CD4-positive, alpha-beta T cell treated with Interferon alpha-2 for 1 hour (primary cell): ENCODE results near the gene ADISSP.
A peak's percentile ranks its signal among the peaks of the same experiment; 100 is the strongest.
"Not testable (repeated sequence)": the region's sequence is repeated elsewhere in the genome, so short reads cannot be mapped to it uniquely, and the experiment has no call there.

ENCODE experiments used
- DNase-seq, 2 donors: peaks; one replicate each; pipeline ENCODE4 v3.0.0-alpha.2; 2020 to 2022

ADISSP gene

DNA sequence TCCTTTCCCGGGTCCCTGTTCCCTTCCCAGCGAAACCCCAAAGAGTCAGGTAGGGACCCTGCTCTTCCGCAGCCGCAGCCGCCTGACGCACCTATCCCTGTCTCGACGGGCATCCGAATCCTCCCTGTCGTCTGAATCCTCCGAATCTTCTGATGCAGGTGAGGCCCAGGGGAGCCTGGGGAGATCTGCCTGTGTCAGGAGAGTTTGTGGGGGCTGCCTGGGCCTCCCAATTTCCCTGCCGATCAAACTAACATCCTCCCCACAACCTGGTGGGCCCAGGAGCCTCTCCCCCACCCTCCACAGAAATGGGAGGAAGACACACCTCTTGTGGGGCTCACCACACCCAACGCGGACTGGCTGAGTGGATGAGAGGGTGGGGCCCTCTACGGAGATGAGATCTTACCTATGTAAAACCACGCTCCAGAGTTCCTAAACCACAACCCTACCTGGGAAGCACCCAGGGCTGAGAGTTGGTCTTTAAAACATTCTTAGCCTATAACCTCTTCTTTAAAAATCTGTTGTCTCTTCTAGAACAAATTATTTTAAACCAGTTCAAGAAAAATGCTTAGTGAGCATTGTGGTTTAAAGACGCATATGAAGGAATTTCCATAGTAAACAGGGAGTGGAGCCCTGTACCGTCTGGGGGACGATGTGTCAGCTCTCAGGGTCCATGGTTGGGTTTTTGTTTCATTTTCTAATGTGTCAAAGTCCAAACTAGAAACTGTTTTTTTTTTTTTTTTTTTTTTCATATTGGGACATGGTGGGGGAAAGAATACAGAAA lies 30.2 kb upstream of the ADISSP start:
- DNase-seq: peak in 1 of 2 donors; percentile 67

GRCh38 chr20:3797226-3797545 lies 29.6 kb upstream of the ADISSP start:
- DNase-seq: no peak

DNA sequence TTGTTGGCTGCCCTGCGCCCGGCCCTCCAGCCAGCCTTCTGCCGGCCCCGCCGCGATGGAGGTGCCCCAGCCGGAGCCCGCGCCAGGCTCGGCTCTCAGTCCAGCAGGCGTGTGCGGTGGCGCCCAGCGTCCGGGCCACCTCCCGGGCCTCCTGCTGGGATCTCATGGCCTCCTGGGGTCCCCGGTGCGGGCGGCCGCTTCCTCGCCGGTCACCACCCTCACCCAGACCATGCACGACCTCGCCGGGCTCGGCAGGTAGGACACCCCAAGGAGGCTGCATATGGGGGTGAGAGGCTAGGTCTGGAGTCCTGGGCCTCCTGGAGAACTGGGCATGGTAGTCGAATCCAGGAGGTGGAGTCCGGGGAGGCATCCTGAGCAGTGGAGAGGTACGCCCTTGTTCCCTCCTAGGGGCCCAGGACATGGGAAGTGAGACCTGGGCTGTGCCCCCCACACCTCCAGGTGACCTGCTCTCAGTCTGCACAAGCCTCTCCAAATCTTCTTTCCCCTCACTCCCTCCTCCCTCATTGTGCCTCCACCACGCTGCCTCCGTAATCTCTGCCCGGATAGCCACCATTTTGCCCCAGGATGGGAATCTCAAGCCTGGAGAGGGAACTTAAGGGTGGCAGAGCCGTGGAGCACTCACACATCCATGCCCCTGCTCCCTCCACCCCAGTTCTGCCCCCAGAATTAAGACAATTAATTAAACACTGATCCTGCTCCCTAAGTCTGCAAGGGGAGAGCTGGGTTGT lies 29.1 kb upstream of the ADISSP start:
- no peak for DNase-seq

- peak; percentile 84 to 91 for DNase-seq
These were observed 28.2 kb upstream of the ADISSP start, which contains the start of gene CDC25B for GRCh38 chr20:3795511-3796468. Gene CDC25B, plus strand, starts transcription at chr20:3796310. Its CDS starts 222 bp downstream, at chr20:3796532.

DNA sequence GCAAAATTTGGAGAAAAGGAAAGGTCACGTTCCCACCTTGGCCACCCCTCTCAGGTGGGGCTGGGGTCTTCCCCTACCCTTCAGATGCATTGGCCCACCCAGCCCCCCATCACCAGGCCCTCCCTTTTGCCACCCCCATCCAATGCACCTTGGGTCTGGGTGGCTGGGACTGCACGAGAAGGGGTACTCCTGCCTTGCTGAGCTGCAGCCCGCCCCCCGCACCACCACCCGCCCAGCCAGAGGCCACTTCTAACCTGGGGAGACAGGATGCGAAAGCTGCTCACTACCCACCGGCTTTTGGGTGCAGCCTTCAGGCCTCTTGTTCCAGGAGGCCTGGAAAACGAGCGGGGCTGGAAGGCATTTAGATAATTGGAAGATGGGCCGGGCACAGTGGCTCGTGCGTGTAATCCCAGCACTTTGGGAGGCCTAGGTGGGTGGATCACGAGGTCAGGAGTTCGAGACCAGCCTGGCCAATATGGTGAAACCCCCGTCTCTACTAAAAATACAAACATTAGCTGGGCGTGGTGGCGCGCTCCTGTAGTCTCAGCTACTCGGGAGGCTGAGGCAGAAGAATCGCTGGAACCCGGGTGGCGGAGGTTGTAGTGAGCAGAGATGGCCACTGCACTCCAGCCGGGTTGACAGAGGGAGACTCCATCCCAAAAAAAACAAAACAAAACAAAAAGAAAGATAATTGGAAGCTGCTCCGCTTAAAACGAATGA lies 27.3 kb upstream of the ADISSP start:
- DNase-seq: no peak

DNA sequence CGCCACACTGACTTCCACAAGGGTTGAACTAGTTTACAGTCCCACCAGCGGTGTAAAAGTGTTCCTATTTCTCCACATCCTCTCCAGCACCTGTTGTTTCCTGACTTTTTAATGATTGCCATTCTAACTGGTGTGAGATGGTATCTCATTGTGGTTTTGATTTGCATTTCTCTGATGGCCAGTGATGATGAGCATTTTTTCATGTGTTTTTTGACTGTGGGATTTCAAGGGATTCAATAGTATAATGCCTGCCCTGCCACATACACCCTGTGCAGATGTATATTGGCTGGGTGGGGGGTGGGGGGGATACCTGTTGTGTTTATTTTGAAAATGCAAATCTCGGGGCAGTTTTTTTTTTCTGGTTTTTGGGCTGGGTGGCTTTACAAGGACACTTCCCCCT lies 26.6 kb upstream of the ADISSP start:
- not testable (repeated sequence) for DNase-seq

DNA sequence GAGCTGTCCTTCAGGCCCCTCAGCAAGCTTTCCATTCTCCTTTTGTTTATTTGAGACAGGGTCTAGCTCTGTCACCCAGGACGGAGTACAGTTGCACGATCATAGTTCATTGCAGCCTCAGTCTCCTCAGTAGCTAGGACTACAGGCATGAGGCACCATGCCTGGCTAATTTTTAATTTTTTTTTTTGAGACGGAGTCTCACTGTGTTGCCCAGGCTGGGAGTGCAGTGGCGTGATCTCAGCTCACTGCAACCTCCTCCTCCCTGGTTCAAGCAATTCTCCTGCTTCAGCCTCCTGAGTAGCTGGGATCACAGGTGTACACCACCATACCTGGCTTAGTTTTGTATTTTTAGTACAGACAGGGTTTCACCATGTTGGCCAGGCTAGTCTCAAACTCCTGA lies 21.6 kb upstream of the ADISSP start:
- DNase-seq: not testable (repeated sequence)

- no peak for DNase-seq
These were observed 21.2 kb upstream of the ADISSP start for GRCh38 chr20:3788685-3789155.

GRCh38 chr20:3787324-3788014 lies 19.9 kb upstream of the ADISSP start:
- no peak for DNase-seq

DNA sequence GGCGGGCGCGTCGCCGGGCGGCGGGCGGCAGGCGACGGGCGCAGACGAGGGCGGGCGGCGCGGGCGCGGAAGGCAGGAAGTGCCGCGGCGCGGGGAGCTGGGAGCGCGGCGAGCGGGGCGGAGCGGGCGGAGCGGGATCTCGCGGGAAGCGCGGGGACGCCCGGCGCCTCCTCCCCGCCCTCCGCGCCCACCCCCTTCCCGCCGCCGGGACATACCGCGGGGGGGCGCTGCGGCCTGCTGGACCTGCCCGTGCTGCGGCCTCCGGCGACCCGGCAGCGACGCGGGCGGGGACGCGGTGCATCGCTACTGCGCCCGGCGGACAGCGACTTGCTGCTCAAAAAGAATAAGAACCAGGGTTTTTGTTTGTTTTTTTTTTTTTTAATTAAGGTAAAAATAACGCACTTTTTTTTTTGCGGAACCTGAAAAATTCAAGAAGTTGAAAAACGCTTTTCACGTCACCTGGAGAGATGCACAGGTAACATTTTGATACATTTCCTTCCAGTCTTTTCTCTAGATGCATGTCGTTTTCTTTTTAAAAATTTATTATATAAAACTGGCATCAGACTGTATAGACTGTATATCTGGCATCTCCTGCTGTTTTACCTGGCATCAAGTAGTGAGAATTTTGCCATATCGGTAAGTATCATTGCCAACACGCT lies 19.2 kb upstream of the ADISSP start, which contains the start of gene CENPB:
CENPB (minus strand) TSS at position 76 of the 659 bp plus-strand sequence. CDS start 257 bp downstream, outside the sequence.
- DNase-seq: peak; percentile 87 to 94

GRCh38 chr20:3786126-3786484 lies 18.6 kb upstream of the ADISSP start:
- DNase-seq: peak in 1 of 2 donors; percentile 47

GRCh38 chr20:3785240-3786125 lies 17.9 kb upstream of the ADISSP start:
- DNase-seq: no peak

DNA sequence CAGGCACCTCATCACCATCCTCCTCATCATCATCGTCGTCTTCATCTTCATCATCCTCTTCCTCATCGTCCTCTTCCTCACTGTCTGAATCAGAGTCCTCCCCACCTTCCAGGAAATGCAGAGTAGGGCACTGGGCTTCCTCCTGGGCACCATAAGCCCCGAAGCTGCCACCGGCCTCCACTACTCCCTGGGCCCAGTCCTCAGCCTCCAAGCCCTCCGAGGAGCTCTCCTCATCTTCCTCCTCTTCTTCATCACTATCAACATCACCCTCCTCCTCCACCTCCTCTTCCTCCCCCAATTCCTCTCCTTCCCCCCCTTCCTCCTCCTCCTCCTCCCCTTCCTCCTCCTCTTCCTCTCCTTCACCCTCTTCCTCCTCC lies 17.3 kb upstream of the ADISSP start:
- DNase-seq: no peak

DNA sequence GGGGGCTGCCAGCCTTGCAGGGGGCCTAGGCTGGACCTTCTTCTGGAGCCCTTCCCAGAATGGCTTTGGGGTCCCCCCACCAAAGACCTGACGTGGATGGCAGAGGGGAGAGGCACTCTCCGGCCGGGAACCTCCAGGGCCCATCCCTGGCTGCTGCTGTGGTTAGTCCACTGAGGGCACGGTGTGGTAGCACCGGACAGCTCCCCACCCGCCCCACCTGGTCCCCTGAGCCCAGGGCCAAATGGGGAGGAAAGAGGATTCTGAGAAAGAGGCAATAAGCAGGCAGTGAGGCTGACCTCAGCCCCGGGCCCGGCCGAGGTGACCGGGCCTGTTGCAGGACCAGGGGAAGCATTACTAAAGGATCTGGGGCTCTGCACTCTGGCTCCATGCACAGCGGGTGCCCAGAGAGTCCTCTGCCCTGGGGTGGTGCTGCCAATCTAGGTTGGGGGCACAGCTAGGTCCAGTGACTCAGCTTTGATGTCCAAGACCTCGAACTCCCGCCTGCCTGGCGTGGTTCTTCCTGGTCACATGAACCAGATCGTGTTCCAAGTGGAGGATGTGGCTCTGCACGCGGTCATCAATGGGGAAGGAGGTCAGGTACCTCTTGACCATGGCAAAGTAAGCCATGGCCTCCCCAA lies 16.8 kb upstream of the ADISSP start:
- DNase-seq: no peak

GRCh38 chr20:3783511-3784195 lies 16.1 kb upstream of the ADISSP start:
- no peak for DNase-seq

GRCh38 chr20:3783068-3783489 lies 15.5 kb upstream of the ADISSP start:
- no peak for DNase-seq

- DNase-seq: no peak
These were observed 15.0 kb upstream of the ADISSP start for GRCh38 chr20:3782597-3782996.

DNA sequence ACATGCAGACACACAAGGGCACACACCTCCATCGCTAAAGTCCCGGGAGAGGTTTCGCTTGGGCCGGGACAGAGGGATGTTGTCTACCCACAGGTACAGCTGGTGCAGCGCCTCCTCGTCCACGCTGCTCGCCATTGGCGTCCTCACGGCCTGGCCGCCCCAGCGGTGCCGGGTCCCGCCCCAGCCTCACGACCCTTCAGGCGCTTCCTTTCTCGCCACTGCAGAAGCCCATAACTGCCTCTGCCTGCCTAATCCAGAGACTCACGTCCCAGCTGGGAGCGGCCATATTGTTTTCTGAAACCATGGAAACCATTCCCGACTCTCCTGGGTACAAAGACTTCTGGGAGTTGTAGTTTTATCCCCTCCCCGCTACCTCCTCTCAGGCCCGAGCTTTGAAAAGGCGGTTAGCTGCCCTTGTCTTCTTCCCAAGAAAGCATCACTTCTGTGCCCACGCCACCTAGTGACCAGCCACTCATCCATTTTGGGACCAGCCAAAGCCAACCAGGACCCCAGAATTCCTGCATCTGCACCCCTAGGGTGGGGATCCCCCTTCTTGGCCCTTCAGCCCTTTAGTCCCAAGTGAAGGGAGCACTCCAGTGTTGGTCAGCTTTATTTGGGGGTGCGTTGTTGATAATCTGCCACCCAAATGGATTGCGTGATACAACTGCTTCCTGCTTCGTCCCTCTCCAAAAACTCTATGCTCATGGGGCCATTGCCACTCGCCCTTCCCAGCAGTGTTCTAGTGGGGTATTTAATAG lies 13.8 kb upstream of the ADISSP start, which contains the start of gene SPEF1:
SPEF1 (minus strand) TSS at position 296 of the 758 bp plus-strand sequence; CDS start at position 135, 161 bp downstream.
- peak; percentile 64 to 80 for DNase-seq
